SH-SY5Y (cell line): ENCODE measurements around the gene SPATA2L.

Experiments
- GATA2 ChIP-seq: IDR thresholded peaks from 2 replicates; pipeline ENCODE4 v1.6.1; 2011; ENCODE audit warnings: mild to moderate bottlenecking, low read depth, low read length
- GATA3 ChIP-seq: IDR thresholded peaks from 2 replicates; pipeline ENCODE4 v1.6.1; 2011; ENCODE audit warnings: low read depth, mild to moderate bottlenecking, low read length, moderate library complexity

DNA sequence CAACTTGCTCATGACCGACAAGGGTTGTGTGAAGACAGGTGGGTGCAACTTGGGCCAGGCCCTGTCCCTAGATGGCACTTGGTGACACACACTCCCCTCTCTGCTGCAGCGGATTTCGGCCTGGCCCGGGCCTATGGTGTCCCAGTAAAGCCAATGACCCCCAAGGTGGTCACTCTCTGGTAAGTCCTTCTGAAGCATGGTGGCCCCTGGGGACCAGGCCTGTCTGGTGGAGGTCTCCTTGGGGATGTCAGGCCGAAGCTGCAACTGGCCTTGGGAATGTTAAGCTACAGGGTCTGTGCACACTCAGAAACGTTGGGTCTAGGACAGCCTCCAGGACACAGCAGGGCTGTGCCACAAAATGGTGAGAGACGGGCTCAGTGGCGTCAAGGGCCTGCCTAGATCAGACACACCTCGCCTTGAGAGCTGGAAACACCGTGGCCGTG lies 8.2 kb downstream of the SPATA2L start:
- TF ChIP-seq GATA3 (no peak), GATA2 (no peak)
